Measurements from ENCODE around the gene ZNRF1.

DNA sequence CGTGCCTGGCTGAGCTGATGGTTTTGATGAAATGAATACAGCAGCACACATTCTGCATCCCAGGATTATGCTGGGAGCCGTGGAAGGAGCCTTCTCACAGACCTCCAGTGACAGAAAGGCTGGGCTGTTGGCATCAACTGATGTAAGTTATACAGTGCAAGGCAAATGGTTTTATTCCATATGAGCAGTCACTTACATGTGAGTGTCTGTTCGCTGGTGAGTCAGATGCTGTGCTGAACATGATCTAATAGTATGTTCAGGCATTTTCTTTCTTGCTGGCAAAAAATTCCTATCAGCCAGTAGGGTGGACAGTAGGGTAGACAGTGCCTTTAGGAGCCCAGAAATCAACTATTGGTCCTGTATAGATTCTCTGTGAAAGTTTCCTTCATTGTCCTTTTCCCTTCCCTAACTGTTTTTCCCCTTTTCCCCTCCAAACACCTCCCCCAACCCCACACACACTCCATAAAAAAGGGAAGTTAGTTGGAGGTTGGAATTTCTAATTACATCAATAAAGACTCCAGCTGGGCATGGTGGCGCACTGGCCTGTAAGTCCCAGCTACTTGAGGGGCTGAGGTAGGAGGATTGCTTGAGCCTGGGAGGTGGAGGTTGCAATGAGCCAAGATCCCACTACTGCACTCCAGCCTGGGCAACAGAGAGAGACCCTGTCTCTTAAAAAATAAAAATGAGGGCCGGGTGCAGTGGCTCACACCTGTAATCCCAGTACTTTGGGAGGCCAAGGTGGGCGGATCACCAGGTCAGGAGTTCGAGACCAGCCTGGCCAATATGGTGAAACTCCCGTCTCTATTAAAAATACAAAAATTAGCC lies 81.6 kb downstream of the ZNRF1 start:
- TF ChIP-seq, protein P1, sequence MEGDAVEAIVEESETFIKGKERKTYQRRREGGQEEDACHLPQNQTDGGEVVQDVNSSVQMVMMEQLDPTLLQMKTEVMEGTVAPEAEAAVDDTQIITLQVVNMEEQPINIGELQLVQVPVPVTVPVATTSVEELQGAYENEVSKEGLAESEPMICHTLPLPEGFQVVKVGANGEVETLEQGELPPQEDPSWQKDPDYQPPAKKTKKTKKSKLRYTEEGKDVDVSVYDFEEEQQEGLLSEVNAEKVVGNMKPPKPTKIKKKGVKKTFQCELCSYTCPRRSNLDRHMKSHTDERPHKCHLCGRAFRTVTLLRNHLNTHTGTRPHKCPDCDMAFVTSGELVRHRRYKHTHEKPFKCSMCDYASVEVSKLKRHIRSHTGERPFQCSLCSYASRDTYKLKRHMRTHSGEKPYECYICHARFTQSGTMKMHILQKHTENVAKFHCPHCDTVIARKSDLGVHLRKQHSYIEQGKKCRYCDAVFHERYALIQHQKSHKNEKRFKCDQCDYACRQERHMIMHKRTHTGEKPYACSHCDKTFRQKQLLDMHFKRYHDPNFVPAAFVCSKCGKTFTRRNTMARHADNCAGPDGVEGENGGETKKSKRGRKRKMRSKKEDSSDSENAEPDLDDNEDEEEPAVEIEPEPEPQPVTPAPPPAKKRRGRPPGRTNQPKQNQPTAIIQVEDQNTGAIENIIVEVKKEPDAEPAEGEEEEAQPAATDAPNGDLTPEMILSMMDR (IDR thresholded peaks at IDR 0.05), result no peak
- TF ChIP-seq POLR2A (IDR thresholded peaks at IDR 0.05), result no peak
